DND-41 (cell line): ENCODE results near the gene KCNIP4.

ENCODE experiments used
- ATAC-seq: fragments of 200-7000 bp; cut with Tn5 transposase; 3 replicates; pipeline ENCODE4 v1.9.1; 2021; ENCODE audit warnings: low read depth; ENCODE audit not compliant: insufficient read depth
- DNase-seq: peaks from one replicate; pipeline ENCODE4 v3.0.0-alpha.2; 2020
- H2AFZ ChIP-seq: 2 replicates; pipeline ENCODE4 v1.6.0; 2012; ENCODE audit warnings: low read depth, low read length
- H3K27ac ChIP-seq: 2 replicates; pipeline ENCODE4 v1.5.1; 2012; ENCODE audit warnings: low read length, inconsistent platforms
- H3K27me3 ChIP-seq: fragments of 200-600 bp; sonication (generic); 2 replicates; pipeline ENCODE4 v1.6.0; 2012; ENCODE audit warnings: low read length, mild to moderate bottlenecking, inconsistent platforms; ENCODE audit not compliant: insufficient read depth, poor library complexity
- H3K36me3 ChIP-seq: 2 replicates; pipeline ENCODE4 v1.5.1; 2012; ENCODE audit warnings: low read length, inconsistent platforms; ENCODE audit not compliant: insufficient read depth
- H3K4me1 ChIP-seq: 2 replicates; pipeline ENCODE4 v1.5.1; 2012; ENCODE audit warnings: mild to moderate bottlenecking, low read length; ENCODE audit not compliant: insufficient read depth
- H3K4me2 ChIP-seq: 2 replicates; pipeline ENCODE4 v1.6.0; 2012; ENCODE audit warnings: mild to moderate bottlenecking, moderate library complexity, low read length, inconsistent platforms; ENCODE audit not compliant: insufficient read depth
- H3K4me3 ChIP-seq, 2 experiments: fragments of 200-600 bp in 1 of 2; shearing (Covaris generic) in 1 of 2; 2 replicates each; pipeline ENCODE4 v1.5.1; 2012 to 2016; ENCODE audit warnings: inconsistent platforms in 2 of 2, low read length in 2 of 2, mild to moderate bottlenecking in 2 of 2, low read depth in 1 of 2, moderate library complexity in 1 of 2
- H3K79me2 ChIP-seq: 2 replicates; pipeline ENCODE4 v1.6.0; 2012; ENCODE audit warnings: low read length, inconsistent platforms; ENCODE audit not compliant: insufficient read depth
- H3K9ac ChIP-seq: 2 replicates; pipeline ENCODE4 v1.6.0; 2012; ENCODE audit warnings: low read depth, mild to moderate bottlenecking, inconsistent platforms, low read length, moderate library complexity
- H3K9me3 ChIP-seq: 2 replicates; pipeline ENCODE4 v1.5.1; 2012; ENCODE audit warnings: low read length, moderate library complexity, mild to moderate bottlenecking, inconsistent platforms; ENCODE audit not compliant: insufficient read depth, severe bottlenecking
- H4K20me1 ChIP-seq: 2 replicates; pipeline ENCODE4 v1.6.0; 2012; ENCODE audit warnings: low read length; ENCODE audit not compliant: insufficient read depth
- CTCF ChIP-seq: IDR thresholded peaks from 2 replicates; pipeline ENCODE4 v1.5.1; 2012; ENCODE audit warnings: borderline replicate concordance, low read length, moderate library complexity, mild to moderate bottlenecking; ENCODE audit not compliant: poor library complexity, severe bottlenecking; ENCODE audit errors: extremely low read depth
- EZH2 ChIP-seq: IDR thresholded peaks from 3 replicates; pipeline ENCODE4 v1.6.1; 2012; ENCODE audit warnings: borderline replicate concordance, low read depth, mild to moderate bottlenecking, moderate library complexity, low read length, inconsistent platforms; ENCODE audit not compliant: severe bottlenecking

The KCNIP4 gene

GRCh38 chr4:20895988-20896387, 1052.6 kb downstream of the KCNIP4 start:
- Histone ChIP-seq H3K4me2 (no peak overlapping the region), H3K4me3 (no peak overlapping the region), H3K9me3 (no peaks in the 10 kb centered on the region), H3K9ac (no peak overlapping the region), H4K20me1 (no peaks in the 10 kb centered on the region), H3K36me3 (no peaks in the 10 kb centered on the region), H3K27ac (no peak overlapping the region), H2AFZ (no peak overlapping the region), H3K27me3 (no peaks in the 10 kb centered on the region), H3K4me1 (no peaks in the 10 kb centered on the region), H3K79me2 (no peaks in the 10 kb centered on the region)
- DNase-seq, result no peak
- TF ChIP-seq EZH2 (no peak), CTCF (no peak)
- no peak for ATAC-seq

GRCh38 chr4:20895208-20895607, 1053.4 kb downstream of the KCNIP4 start:
- H3K36me3 ChIP-seq, result no peaks in the 10 kb centered on the region
- TF ChIP-seq EZH2 (no peak), CTCF (no peak)
- no peak overlapping the region for H3K27ac ChIP-seq
- H3K79me2 ChIP-seq, result no peaks in the 10 kb centered on the region
- H3K4me1 ChIP-seq, result no peaks in the 10 kb centered on the region
- H3K4me2 ChIP-seq, result no peak overlapping the region
- H3K9me3 ChIP-seq, result no peaks in the 10 kb centered on the region
- no peak overlapping the region for H3K9ac ChIP-seq
- no peak overlapping the region for H3K4me3 ChIP-seq
- no peaks in the 10 kb centered on the region for H3K27me3 ChIP-seq
- DNase-seq (no peak), ATAC-seq (no peak)
- no peaks in the 10 kb centered on the region for H4K20me1 ChIP-seq
- no peak overlapping the region for H2AFZ ChIP-seq

- no peak overlapping the region for H3K4me3 ChIP-seq
- TF ChIP-seq EZH2, result no peak
- no peak for TF ChIP-seq CTCF
- no peaks in the 10 kb centered on the region for H3K79me2 ChIP-seq
- no peak overlapping the region for H2AFZ ChIP-seq
- no peak overlapping the region for H3K27ac ChIP-seq
- no peaks in the 10 kb centered on the region for H4K20me1 ChIP-seq
- H3K27me3 ChIP-seq, result no peaks in the 10 kb centered on the region
- no peaks in the 10 kb centered on the region for H3K4me1 ChIP-seq
- H3K4me2 ChIP-seq, result no peak overlapping the region
- no peaks in the 10 kb centered on the region for H3K36me3 ChIP-seq
- no peak overlapping the region for H3K9ac ChIP-seq
- no peaks in the 10 kb centered on the region for H3K9me3 ChIP-seq
- ATAC-seq (no peak), DNase-seq (no peak)
Observed at GRCh38 chr4:20890761-20891160, 1057.8 kb downstream of the KCNIP4 start.

GRCh38 chr4:20889901-20890300, 1058.7 kb downstream of the KCNIP4 start:
- H3K36me3 ChIP-seq, result no peaks in the 10 kb centered on the region
- no peak overlapping the region for H3K4me3 ChIP-seq
- H3K27me3 ChIP-seq, result no peaks in the 10 kb centered on the region
- no peak overlapping the region for H3K4me2 ChIP-seq
- H3K9ac ChIP-seq, result no peak overlapping the region
- DNase-seq, result no peak
- H3K4me1 ChIP-seq, result no peaks in the 10 kb centered on the region
- H3K9me3 ChIP-seq, result no peaks in the 10 kb centered on the region
- H2AFZ ChIP-seq, result no peak overlapping the region
- TF ChIP-seq EZH2 (no peak), CTCF (no peak)
- no peak overlapping the region for H3K27ac ChIP-seq
- ATAC-seq, result no peak
- H4K20me1 ChIP-seq, result no peaks in the 10 kb centered on the region
- H3K79me2 ChIP-seq, result no peaks in the 10 kb centered on the region
